Neural cell (in vitro differentiated cells): ENCODE results near the gene MEIOC. TPM values are rescaled to one million over a fixed set of nuclear protein-coding genes. Genes with fewer than 3 reads are reported as not detected.
A peak's percentile ranks its signal among the peaks of the same experiment; 100 is the strongest.

Experiments used
- H2AFZ ChIP-seq: fragments of 200-600, 300-800 bp; sonication (generic), shearing (Covaris generic); 2 replicates; pipeline ENCODE4 v1.6.0; 2014; ENCODE audit warnings: low read depth, mild to moderate bottlenecking, antibody characterized with exemption, low read length, moderate library complexity
- H3F3A ChIP-seq: fragments of 200-600 bp; shearing (Covaris generic); 2 replicates; pipeline ENCODE4 v1.6.1; 2016; ENCODE audit warnings: mild to moderate bottlenecking, moderate library complexity, mixed read lengths, antibody characterized with exemption, low read length; ENCODE audit not compliant: insufficient read depth, poor library complexity, severe bottlenecking
- H3K27ac ChIP-seq: fragments of 200-600, 300-800 bp; sonication (generic), shearing (Covaris generic); 2 replicates; pipeline ENCODE4 v1.5.1; 2014; ENCODE audit warnings: mild to moderate bottlenecking, low read length, moderate library complexity
- H3K27me3 ChIP-seq: fragments of 300-800, 200-600 bp; sonication (generic), shearing (Covaris generic); 2 replicates; pipeline ENCODE4 v1.6.0; 2014; ENCODE audit warnings: mild to moderate bottlenecking, low read depth, low read length, moderate library complexity; ENCODE audit not compliant: insufficient read depth
- H3K36me3 ChIP-seq: fragments of 300-800, 200-600 bp; sonication (generic), shearing (Covaris generic); 2 replicates; pipeline ENCODE4 v1.5.1; 2014; ENCODE audit warnings: mild to moderate bottlenecking, antibody characterized with exemption, low read length, moderate library complexity; ENCODE audit not compliant: insufficient read depth
- H3K4me2 ChIP-seq: fragments of 300-800, 200-600 bp; sonication (generic), shearing (Covaris generic); 2 replicates; pipeline ENCODE4 v1.6.0; 2014; ENCODE audit warnings: mild to moderate bottlenecking, low read length
- H3K4me3 ChIP-seq: fragments of 300-800, 200-600 bp; sonication (generic), shearing (Covaris generic); 2 replicates; pipeline ENCODE4 v1.5.1; 2014; ENCODE audit warnings: mild to moderate bottlenecking, low read length, moderate library complexity
- H3K79me2 ChIP-seq: fragments of 200-600 bp; shearing (Covaris generic); replicated peaks from 2 replicates; pipeline ENCODE4 v1.6.0; 2014; ENCODE audit warnings: mild to moderate bottlenecking, low read length, moderate library complexity; ENCODE audit not compliant: insufficient read depth
- H3K9ac ChIP-seq: fragments of 300-800, 200-600 bp; sonication (generic), shearing (Covaris generic); 2 replicates; pipeline ENCODE4 v1.6.1; 2016; ENCODE audit warnings: mild to moderate bottlenecking, low read length, mixed read lengths
- H3K9me2 ChIP-seq: fragments of 200-600 bp; shearing (Covaris generic); 2 replicates; pipeline ENCODE4 v1.6.1; 2016; ENCODE audit warnings: mild to moderate bottlenecking, low read length, mixed read lengths; ENCODE audit not compliant: insufficient read depth
- H3K9me3 ChIP-seq: fragments of 200-600, 300-800 bp; sonication (generic), shearing (Covaris generic); 2 replicates; pipeline ENCODE4 v1.6.1; 2016; ENCODE audit warnings: mild to moderate bottlenecking, mixed run types, low read length, moderate library complexity, mixed read lengths
- H4K20me1 ChIP-seq: fragments of 200-600 bp; shearing (Covaris generic); 2 replicates; pipeline ENCODE4 v1.6.1; 2016; ENCODE audit warnings: mild to moderate bottlenecking, mixed run types; ENCODE audit not compliant: insufficient read depth
- CTCF ChIP-seq: fragments of 450-650 bp; IDR thresholded peaks from 2 replicates; pipeline ENCODE4 v1.5.1; 2014; ENCODE audit warnings: antibody characterized with exemption, mild to moderate bottlenecking, moderate library complexity; ENCODE audit not compliant: poor library complexity, severe bottlenecking
- EP300 ChIP-seq: fragments of 450-650 bp; conservative IDR thresholded peaks from 2 replicates; pipeline ENCODE4 v1.6.1; 2014; ENCODE audit warnings: antibody characterized with exemption, mild to moderate bottlenecking, moderate library complexity; ENCODE audit not compliant: poor library complexity, severe bottlenecking
- EZH2 ChIP-seq: fragments of 200-600, 300-800 bp; shearing (Covaris generic), sonication (generic); IDR thresholded peaks from 2 replicates; pipeline ENCODE4 v1.6.1; 2014; ENCODE audit warnings: antibody characterized with exemption, low read length, borderline replicate concordance, mild to moderate bottlenecking; ENCODE audit not compliant: insufficient read depth, poor library complexity, severe bottlenecking
- MXI1 ChIP-seq: fragments of 450-650 bp; conservative IDR thresholded peaks from 2 replicates; pipeline ENCODE4 v1.6.1; 2014; ENCODE audit warnings: antibody characterized with exemption, mild to moderate bottlenecking; ENCODE audit not compliant: poor library complexity, severe bottlenecking
- POLR2AphosphoS5 ChIP-seq: IDR thresholded peaks from 2 replicates; pipeline ENCODE4 v1.6.1; 2012
- RAD21 ChIP-seq: fragments of 450-650 bp; conservative IDR thresholded peaks from 2 replicates; pipeline ENCODE4 v1.6.1; 2014; ENCODE audit warnings: antibody characterized with exemption, mild to moderate bottlenecking, moderate library complexity
- SMC3 ChIP-seq: fragments of 450-650 bp; conservative IDR thresholded peaks from 2 replicates; pipeline ENCODE4 v1.6.1; 2014; ENCODE audit warnings: antibody characterized with exemption, mild to moderate bottlenecking, moderate library complexity; ENCODE audit not compliant: poor library complexity
- TAF1 ChIP-seq: IDR thresholded peaks from 2 replicates; pipeline ENCODE4 v1.6.1; 2012; ENCODE audit warnings: low read depth
- polyA plus RNA-seq: library from polyadenylated mRNA; depleted of rRNA; stranded (reverse); fragments of >200 nt; gene quantifications from 2 replicates; pipeline ENCODE4 v1.2.3, GENCODE V29; 2014
- TF ChIP-seq, protein P1 (sequence below): IDR thresholded peaks from 2 replicates; pipeline ENCODE4 v1.6.1; 2012; ENCODE audit warnings: borderline replicate concordance

Gene MEIOC
- polyA plus RNA-seq, 1 donor from 2014 or later, result not detected

GRCh38 chr17:44628243-44629188 is 27.8 kb upstream of the MEIOC start:
- Histone ChIP-seq H3K4me3 (no peak overlapping the region), H3K27ac (no peak overlapping the region), H3K9ac (no peak overlapping the region)

GRCh38 chr17:44629314-44629713 is 27.0 kb upstream of the MEIOC start:
- H4K20me1 ChIP-seq, result no peaks in the 10 kb centered on the region
- no peak for TF ChIP-seq MXI1
- TF ChIP-seq, protein P1, sequence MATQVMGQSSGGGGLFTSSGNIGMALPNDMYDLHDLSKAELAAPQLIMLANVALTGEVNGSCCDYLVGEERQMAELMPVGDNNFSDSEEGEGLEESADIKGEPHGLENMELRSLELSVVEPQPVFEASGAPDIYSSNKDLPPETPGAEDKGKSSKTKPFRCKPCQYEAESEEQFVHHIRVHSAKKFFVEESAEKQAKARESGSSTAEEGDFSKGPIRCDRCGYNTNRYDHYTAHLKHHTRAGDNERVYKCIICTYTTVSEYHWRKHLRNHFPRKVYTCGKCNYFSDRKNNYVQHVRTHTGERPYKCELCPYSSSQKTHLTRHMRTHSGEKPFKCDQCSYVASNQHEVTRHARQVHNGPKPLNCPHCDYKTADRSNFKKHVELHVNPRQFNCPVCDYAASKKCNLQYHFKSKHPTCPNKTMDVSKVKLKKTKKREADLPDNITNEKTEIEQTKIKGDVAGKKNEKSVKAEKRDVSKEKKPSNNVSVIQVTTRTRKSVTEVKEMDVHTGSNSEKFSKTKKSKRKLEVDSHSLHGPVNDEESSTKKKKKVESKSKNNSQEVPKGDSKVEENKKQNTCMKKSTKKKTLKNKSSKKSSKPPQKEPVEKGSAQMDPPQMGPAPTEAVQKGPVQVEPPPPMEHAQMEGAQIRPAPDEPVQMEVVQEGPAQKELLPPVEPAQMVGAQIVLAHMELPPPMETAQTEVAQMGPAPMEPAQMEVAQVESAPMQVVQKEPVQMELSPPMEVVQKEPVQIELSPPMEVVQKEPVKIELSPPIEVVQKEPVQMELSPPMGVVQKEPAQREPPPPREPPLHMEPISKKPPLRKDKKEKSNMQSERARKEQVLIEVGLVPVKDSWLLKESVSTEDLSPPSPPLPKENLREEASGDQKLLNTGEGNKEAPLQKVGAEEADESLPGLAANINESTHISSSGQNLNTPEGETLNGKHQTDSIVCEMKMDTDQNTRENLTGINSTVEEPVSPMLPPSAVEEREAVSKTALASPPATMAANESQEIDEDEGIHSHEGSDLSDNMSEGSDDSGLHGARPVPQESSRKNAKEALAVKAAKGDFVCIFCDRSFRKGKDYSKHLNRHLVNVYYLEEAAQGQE, result no peak
- no peak for TF ChIP-seq RAD21
- TF ChIP-seq CTCF, result no peak
- H3F3A ChIP-seq, result no peaks in the 10 kb centered on the region
- H3K36me3 ChIP-seq, result no peaks in the 10 kb centered on the region
- H3K27me3 ChIP-seq, result no peaks in the 10 kb centered on the region
- H3K27ac ChIP-seq, result no peak overlapping the region
- H3K9me3 ChIP-seq, result no peaks in the 10 kb centered on the region
- no peak overlapping the region for H3K4me2 ChIP-seq
- H3K79me2 ChIP-seq, result no peaks in the 10 kb centered on the region
- no peak overlapping the region for H3K4me3 ChIP-seq
- no peak overlapping the region for H2AFZ ChIP-seq
- H3K9me2 ChIP-seq, result no peaks in the 10 kb centered on the region
- H3K9ac ChIP-seq, result no peak overlapping the region

More at GRCh38 chr17:44628243-44629188, 27.8 kb upstream of the MEIOC start:
- no peaks in the 10 kb centered on the region for H3K9me2 ChIP-seq
- peak overlapping the region; percentile 25 for H2AFZ ChIP-seq
- H3K79me2 ChIP-seq, result no peaks in the 10 kb centered on the region
- no peaks in the 10 kb centered on the region for H3F3A ChIP-seq
- no peak overlapping the region for H3K4me2 ChIP-seq
- no peaks in the 10 kb centered on the region for H3K36me3 ChIP-seq
- no peaks in the 10 kb centered on the region for H3K27me3 ChIP-seq
- no peaks in the 10 kb centered on the region for H3K9me3 ChIP-seq
- TF ChIP-seq EP300 (no peak), RAD21 (peak; percentile 20)
- H4K20me1 ChIP-seq, result no peaks in the 10 kb centered on the region

DNA sequence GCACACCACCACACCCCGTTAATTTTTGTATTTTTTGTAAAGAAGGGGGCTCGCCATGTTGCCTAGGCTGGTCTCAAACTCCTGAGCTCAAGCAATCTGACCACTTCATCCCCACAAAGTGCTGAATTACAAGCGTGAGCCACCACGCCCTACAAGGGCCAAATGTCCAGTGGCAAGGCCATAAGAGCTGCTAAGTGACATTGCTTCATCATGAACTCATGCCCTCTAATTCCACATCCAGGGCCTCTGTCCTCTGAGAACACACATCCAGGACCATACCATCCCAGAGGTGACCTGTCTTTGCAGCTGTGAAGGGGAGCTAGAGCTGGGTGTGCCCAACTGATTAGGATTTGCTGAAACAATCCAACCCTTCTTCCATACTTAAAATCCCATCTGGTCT is 25.6 kb upstream of the MEIOC start:
- Histone ChIP-seq H2AFZ (no peak overlapping the region), H3K27me3 (no peaks in the 10 kb centered on the region), H3K36me3 (no peaks in the 10 kb centered on the region), H3K4me2 (no peak overlapping the region), H4K20me1 (no peaks in the 10 kb centered on the region), H3K27ac (no peak overlapping the region), H3K9me3 (no peaks in the 10 kb centered on the region), H3K79me2 (no peaks in the 10 kb centered on the region), H3K9ac (no peak overlapping the region), H3K4me3 (no peak overlapping the region), H3F3A (no peaks in the 10 kb centered on the region), H3K9me2 (no peaks in the 10 kb centered on the region)
- TF ChIP-seq RAD21 (no peak), MXI1 (no peak), TAF1 (no peak), CTCF (no peak), POLR2AphosphoS5 (no peak), EP300 (no peak), EZH2 (no peak), SMC3 (no peak)
- TF ChIP-seq, protein P1, result no peak
